Calu3 (cell line): ENCODE measurements around the gene TCF4. TPM values are rescaled to one million over a fixed set of nuclear protein-coding genes. Genes with fewer than 3 reads are reported as not detected.
A peak's percentile ranks its signal among the peaks of the same experiment; 100 is the strongest.

Experiments
- BruUV-seq: library from RNA; stranded (reverse); fragments of 400-500 nt; replicated peaks from 2 replicates; lab custom pipeline; 2021; lab: Mats Ljungman, UMichigan
- CTCF ChIA-PET: fragments of 300-600 bp; sonication (Branson Sonifier 250); formaldehyde crosslinking; loops from one replicate; lab custom pipeline; 2022; ENCODE audit warnings: antibody characterized with exemption; lab: Charles Lee
- DNase-seq: peaks from one replicate; pipeline ENCODE4 v3.0.0; 2022
- H3K27ac Mint-ChIP-seq: one replicate; pipeline ENCODE4 v1.8.0; 2022; ENCODE audit warnings: mixed read lengths; ENCODE audit not compliant: unreplicated experiment
- H3K27me3 Mint-ChIP-seq: one replicate; pipeline ENCODE4 v1.8.0; 2022; ENCODE audit warnings: mixed read lengths; ENCODE audit not compliant: unreplicated experiment
- H3K36me3 Mint-ChIP-seq: one replicate; pipeline ENCODE4 v1.8.0; 2022; ENCODE audit warnings: mild to moderate bottlenecking, moderate library complexity, mixed read lengths; ENCODE audit not compliant: insufficient read depth, unreplicated experiment
- H3K4me1 Mint-ChIP-seq: one replicate; pipeline ENCODE4 v1.8.0; 2022; ENCODE audit warnings: mild to moderate bottlenecking, low read depth, mixed read lengths; ENCODE audit not compliant: unreplicated experiment
- H3K4me3 Mint-ChIP-seq: one replicate; pipeline ENCODE4 v1.8.0; 2022; ENCODE audit warnings: mild to moderate bottlenecking, low read depth, moderate library complexity, mixed read lengths; ENCODE audit not compliant: unreplicated experiment
- H3K9me3 Mint-ChIP-seq: one replicate; pipeline ENCODE4 v1.8.0; 2022; ENCODE audit warnings: low read depth, mixed read lengths; ENCODE audit not compliant: unreplicated experiment
- CTCF ChIP-seq: fragments of 200-600 bp; IDR thresholded peaks from one replicate; pipeline ENCODE4 v1.8.0; 2022; ENCODE audit warnings: antibody characterized with exemption; ENCODE audit not compliant: unreplicated experiment
- intact Hi-C: fragments of 100-400 bp; cut with micrococcal nuclease; formaldehyde crosslinking; loops from one replicate; pipeline ENCODE4 v1.10.0; 2022; ENCODE audit not compliant: unreplicated experiment
- total RNA-seq: library from RNA; stranded (reverse); gene quantifications from 2 replicates; pipeline ENCODE4 v1.2.3, GENCODE V29; 2022

Gene TCF4
- total RNA-seq, 1 experiment from 2014 or later: 0.21 TPM

GRCh38 chr18:55262021-55262560 is 325.9 kb downstream of the TCF4 start:
- H3K27me3 Mint-ChIP-seq: no peaks in the 10 kb centered on the region
- H3K27ac Mint-ChIP-seq: no peak overlapping the region
- intact Hi-C loops: no loop called here
- no peaks in the 10 kb centered on the region for H3K9me3 Mint-ChIP-seq
- TF ChIP-seq CTCF: no peak
- H3K36me3 Mint-ChIP-seq: no peaks in the 10 kb centered on the region
- no TSS peak for BruUV-seq
- no peak overlapping the region for H3K4me3 Mint-ChIP-seq
- no peak for DNase-seq
- CTCF ChIA-PET: no interaction called here
- H3K4me1 Mint-ChIP-seq: peaks cover 10% of the 10 kb centered on the region

GRCh38 chr18:55261253-55261652 is 326.7 kb downstream of the TCF4 start:
- H3K9me3 Mint-ChIP-seq: no peaks in the 10 kb centered on the region
- H3K4me1 Mint-ChIP-seq: peaks cover 15% of the 10 kb centered on the region
- DNase-seq: no peak
- intact Hi-C loops: no loop called here
- H3K27ac Mint-ChIP-seq: no peak overlapping the region
- TF ChIP-seq CTCF: no peak
- CTCF ChIA-PET: interaction anchor here (0.6 to 1.2 kb wide), 2 partner anchors 27 to 752 kb away, joined by 3 to 4 read pairs; no protein-coding TSS in a partner anchor
- BruUV-seq: no TSS peak
- H3K27me3 Mint-ChIP-seq: no peaks in the 10 kb centered on the region
- H3K4me3 Mint-ChIP-seq: no peak overlapping the region
- no peaks in the 10 kb centered on the region for H3K36me3 Mint-ChIP-seq

- BruUV-seq: no TSS peak
- H3K27ac Mint-ChIP-seq: no peak overlapping the region
- CTCF ChIA-PET: no interaction called here
- H3K4me3 Mint-ChIP-seq: no peak overlapping the region
- DNase-seq: no peak
- no peaks in the 10 kb centered on the region for H3K36me3 Mint-ChIP-seq
- no peaks in the 10 kb centered on the region for H3K27me3 Mint-ChIP-seq
- peaks cover 18% of the 10 kb centered on the region for H3K4me1 Mint-ChIP-seq
- TF ChIP-seq CTCF: no peak
- H3K9me3 Mint-ChIP-seq: no peaks in the 10 kb centered on the region
- intact Hi-C loops: no loop called here
Observed at GRCh38 chr18:55258088-55258487, 329.9 kb downstream of the TCF4 start.

GRCh38 chr18:55256929-55257289 is 331.1 kb downstream of the TCF4 start:
- no peak for TF ChIP-seq CTCF
- H3K27ac Mint-ChIP-seq: peak overlapping the region; percentile 31
- H3K36me3 Mint-ChIP-seq: no peaks in the 10 kb centered on the region
- peaks cover 26% of the 10 kb centered on the region for H3K4me1 Mint-ChIP-seq
- BruUV-seq: no TSS peak
- CTCF ChIA-PET: no interaction called here
- no peaks in the 10 kb centered on the region for H3K27me3 Mint-ChIP-seq
- intact Hi-C loops: no loop called here
- H3K4me3 Mint-ChIP-seq: peak overlapping the region; percentile 35
- DNase-seq: no peak
- H3K9me3 Mint-ChIP-seq: no peaks in the 10 kb centered on the region
